ENCODE results near the gene RICTOR.

The RICTOR gene, protein sequence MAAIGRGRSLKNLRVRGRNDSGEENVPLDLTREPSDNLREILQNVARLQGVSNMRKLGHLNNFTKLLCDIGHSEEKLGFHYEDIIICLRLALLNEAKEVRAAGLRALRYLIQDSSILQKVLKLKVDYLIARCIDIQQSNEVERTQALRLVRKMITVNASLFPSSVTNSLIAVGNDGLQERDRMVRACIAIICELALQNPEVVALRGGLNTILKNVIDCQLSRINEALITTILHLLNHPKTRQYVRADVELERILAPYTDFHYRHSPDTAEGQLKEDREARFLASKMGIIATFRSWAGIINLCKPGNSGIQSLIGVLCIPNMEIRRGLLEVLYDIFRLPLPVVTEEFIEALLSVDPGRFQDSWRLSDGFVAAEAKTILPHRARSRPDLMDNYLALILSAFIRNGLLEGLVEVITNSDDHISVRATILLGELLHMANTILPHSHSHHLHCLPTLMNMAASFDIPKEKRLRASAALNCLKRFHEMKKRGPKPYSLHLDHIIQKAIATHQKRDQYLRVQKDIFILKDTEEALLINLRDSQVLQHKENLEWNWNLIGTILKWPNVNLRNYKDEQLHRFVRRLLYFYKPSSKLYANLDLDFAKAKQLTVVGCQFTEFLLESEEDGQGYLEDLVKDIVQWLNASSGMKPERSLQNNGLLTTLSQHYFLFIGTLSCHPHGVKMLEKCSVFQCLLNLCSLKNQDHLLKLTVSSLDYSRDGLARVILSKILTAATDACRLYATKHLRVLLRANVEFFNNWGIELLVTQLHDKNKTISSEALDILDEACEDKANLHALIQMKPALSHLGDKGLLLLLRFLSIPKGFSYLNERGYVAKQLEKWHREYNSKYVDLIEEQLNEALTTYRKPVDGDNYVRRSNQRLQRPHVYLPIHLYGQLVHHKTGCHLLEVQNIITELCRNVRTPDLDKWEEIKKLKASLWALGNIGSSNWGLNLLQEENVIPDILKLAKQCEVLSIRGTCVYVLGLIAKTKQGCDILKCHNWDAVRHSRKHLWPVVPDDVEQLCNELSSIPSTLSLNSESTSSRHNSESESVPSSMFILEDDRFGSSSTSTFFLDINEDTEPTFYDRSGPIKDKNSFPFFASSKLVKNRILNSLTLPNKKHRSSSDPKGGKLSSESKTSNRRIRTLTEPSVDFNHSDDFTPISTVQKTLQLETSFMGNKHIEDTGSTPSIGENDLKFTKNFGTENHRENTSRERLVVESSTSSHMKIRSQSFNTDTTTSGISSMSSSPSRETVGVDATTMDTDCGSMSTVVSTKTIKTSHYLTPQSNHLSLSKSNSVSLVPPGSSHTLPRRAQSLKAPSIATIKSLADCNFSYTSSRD (N-terminal part only)

DNA sequence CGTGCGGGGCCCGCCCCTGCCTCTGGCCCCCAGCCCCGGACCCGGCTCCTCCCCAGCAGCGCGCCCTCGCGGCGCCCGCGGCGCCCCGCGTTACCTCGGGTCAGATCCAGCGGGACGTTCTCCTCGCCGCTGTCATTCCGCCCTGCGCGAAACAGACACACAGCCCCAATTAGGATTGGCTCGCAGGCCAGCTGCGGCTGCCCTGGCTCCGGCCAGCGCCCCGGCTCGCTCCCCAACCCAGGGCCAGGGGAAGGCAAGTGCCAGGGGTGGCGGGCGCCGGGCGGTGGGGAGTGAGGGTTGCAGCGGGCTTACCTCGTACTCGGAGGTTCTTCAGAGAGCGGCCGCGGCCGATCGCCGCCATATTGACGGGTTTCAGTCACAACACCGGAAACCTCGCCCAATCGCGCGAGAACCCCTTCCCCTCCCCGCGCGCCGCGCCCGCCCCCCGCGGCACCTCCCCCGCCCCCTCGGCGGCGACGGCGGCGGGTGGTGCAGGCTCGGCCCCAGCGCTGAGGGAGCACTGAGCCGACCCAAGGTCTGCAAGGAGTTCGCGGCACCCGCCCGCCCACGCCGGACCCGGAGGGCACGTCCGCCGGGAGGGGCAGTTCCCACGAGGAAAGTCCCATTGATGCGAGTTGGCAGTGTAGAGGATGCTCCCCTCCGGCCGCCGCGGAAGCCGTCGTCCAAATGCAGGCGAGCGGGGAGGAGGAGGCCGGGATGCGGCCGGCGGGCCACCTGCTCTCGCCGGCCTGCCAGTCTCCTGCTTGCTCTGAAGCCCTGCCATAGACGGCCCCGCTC, at the start of gene RICTOR:
Gene RICTOR, minus strand, starts transcription at position 383 of the 798 bp plus-strand sequence. Its CDS starts 22 bp downstream, at position 361.
- H3K27ac ChIP-seq, result peak within 1 kb of the TSS; percentile 99
- TF ChIP-seq, protein P1, sequence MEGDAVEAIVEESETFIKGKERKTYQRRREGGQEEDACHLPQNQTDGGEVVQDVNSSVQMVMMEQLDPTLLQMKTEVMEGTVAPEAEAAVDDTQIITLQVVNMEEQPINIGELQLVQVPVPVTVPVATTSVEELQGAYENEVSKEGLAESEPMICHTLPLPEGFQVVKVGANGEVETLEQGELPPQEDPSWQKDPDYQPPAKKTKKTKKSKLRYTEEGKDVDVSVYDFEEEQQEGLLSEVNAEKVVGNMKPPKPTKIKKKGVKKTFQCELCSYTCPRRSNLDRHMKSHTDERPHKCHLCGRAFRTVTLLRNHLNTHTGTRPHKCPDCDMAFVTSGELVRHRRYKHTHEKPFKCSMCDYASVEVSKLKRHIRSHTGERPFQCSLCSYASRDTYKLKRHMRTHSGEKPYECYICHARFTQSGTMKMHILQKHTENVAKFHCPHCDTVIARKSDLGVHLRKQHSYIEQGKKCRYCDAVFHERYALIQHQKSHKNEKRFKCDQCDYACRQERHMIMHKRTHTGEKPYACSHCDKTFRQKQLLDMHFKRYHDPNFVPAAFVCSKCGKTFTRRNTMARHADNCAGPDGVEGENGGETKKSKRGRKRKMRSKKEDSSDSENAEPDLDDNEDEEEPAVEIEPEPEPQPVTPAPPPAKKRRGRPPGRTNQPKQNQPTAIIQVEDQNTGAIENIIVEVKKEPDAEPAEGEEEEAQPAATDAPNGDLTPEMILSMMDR (conservative IDR thresholded peaks at IDR 0.05), result no peak

DNA sequence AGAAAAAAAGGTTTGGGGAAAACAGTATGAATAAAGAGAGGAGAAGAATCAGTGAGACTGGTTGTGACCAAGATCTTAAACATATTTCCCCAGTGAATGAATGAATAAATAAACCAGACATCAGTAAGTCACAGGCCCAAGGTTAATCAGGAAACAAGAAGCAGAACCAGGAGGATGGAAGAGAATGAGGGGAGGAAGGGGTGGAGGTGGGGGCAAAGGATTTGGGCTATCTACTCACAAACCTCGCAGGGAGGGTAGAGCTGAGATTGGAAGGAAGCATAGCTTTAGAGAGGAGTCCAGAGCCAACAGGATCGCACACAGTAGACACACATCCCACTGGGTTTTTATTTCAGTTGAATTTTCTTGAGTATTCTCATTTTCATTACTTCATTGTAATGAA, 47.7 kb upstream of the RICTOR start:
- no peak overlapping the region for H3K27ac ChIP-seq
- TF ChIP-seq, protein P1 (conservative IDR thresholded peaks at IDR 0.05), result no peak

DNA sequence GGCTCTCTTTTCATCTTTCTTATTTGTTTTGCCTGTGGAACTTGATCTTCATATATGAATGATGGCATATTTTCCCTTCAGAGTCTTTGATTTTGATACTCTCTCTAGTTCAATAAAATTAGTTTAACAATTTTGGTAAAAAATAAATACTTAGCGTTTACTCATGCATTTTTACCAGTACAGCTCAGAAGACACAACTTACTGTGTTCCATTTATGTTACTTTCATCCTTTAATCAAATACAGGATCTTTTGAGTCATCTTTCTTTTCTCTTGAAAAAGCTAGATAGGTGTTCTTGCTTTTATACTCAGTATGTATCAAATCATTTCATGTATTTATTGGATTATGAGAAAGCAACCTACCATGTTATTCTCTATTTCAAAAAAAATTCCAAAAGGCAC, 47.1 kb upstream of the RICTOR start:
- TF ChIP-seq, protein P1 (conservative IDR thresholded peaks at IDR 0.05), result no peak

DNA sequence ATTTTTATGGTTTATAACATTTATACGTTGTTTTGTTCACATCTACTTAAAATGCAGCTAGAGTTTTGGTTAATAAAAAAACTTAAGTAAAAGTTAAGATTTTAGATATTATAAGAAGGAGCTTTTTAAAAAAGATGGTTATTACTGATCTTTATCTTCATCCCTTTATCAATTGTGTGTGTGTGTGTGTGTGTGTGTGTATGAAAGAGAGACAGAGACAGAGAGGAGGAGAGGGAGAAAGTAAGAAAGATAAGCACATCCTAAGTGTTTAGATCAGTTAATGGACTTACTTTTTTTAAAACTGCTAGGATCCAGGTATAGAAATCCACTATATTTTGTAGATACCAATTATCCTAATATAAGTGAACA, 45.8 kb upstream of the RICTOR start:
- no peak overlapping the region for H3K27ac ChIP-seq

More for the DNA sequence above, 47.1 kb upstream of the RICTOR start:
- H3K27ac ChIP-seq, result no peak overlapping the region

DNA sequence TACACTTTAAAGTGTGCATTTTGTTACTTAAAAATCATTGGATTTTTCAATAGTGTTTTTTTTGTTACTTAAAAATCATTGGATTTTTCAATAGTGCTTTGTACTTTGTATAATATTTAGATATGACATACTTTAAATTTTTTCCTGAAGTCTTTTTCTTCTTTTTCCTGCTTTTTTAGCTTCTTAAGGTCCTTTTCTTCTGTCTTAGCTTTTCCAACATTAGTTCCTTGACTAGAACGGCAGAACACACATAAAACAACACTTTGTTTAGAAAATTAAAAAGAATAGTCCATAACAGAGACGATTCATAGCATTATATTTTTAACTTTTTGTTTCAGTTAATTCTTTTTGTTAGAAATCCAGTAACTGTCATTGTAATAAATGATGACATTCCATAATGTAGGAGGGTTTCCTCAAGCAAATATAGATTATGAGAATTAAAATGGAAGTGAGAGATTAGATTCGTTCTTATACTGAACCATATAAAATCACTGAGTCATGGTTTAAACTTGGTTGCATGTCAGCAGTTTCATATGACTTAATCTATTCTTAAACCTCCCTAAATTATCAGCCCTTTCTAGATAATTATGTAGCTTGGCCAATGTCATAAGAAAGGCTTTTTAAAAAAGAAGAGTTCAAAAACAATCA, 45.3 kb upstream of the RICTOR start:
- TF ChIP-seq, protein P1 (conservative IDR thresholded peaks at IDR 0.05), result no peak
- no peak overlapping the region for H3K27ac ChIP-seq

More for the DNA sequence above, 45.8 kb upstream of the RICTOR start:
- TF ChIP-seq, protein P1 (conservative IDR thresholded peaks at IDR 0.05), result no peak

DNA sequence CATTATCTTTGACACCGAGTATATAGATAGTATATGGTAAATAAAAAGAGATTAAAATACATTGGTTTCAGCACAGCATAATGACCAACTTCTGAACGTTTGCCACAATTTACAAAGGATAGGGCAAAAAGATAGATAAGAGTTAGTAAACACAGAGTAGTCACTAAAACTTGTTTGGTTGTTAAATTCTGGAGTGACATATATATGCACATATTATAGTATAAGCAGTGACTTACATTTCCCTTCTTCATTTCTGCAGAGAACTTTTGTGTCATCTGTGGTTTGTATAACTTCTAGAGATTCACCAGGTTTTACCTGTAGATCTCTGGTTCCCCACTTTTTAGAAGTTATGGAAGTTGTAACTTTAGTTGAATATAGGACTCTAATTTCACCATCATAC, 44.4 kb upstream of the RICTOR start:
- H3K27ac ChIP-seq, result no peak overlapping the region

More for the DNA sequence above, 44.4 kb upstream of the RICTOR start:
- TF ChIP-seq, protein P1 (conservative IDR thresholded peaks at IDR 0.05), result no peak
